SKM-1 treated with dmso at 0.1 percent for 144 hours (cell line): ENCODE measurements around the gene PTK6.
A peak's percentile ranks its signal among the peaks of the same experiment; 100 is the strongest.

Source experiments
- DNase-seq: peaks from one replicate; lab custom pipeline; 2025; ENCODE audit not compliant: unreplicated experiment; lab: John Stamatoyannopoulos, UW

The PTK6 gene

DNA sequence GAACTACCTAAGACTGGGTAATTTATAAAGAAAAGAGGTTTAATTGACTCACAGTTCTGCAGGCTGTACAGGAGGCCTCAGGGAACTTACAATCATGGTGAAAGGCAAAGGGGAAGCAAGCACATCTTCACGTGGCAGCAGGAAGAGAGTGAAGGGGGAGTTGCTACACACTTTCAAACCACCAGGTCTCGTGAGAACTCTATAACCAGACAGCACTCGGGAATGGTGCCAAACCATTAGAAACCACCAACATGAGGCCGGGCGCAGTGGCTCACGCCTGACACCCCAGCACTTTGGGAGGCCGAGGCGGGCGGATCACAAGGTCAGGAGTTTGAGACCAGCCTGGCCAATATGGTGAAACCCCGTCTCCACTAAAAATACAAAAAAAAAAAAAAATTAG, 22.7 kb downstream of the PTK6 start:
- peak; percentile 34 for DNase-seq

- DNase-seq = no peak
Observed at GRCh38 chr20:63513207-63513606, 24.0 kb downstream of the PTK6 start.

DNA sequence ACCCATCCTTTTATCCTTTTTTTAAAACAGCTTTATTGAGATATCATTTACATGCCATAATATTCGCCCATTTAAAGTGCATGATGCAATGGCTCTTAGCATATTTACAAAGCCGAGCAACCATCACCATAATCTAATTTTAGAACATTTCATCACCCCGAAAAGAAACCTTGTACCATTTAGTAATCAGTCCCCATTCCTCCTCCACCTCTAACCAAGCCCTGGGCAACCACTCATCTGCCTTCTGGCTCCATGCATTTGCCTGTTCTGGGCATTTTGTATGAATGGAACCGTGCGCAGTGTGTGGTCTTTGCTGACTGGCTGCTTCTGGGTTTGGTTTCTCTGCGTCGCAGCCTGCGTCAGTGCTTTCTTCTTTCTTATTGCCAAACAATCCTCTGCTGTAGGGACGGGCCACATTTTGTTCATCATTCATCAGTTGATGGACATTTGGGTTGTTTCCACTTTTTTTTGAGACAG, 28.1 kb downstream of the PTK6 start:
- DNase-seq = no peak

- no peak for DNase-seq
Observed at GRCh38 chr20:63508072-63508768, 29.0 kb downstream of the PTK6 start.

DNA sequence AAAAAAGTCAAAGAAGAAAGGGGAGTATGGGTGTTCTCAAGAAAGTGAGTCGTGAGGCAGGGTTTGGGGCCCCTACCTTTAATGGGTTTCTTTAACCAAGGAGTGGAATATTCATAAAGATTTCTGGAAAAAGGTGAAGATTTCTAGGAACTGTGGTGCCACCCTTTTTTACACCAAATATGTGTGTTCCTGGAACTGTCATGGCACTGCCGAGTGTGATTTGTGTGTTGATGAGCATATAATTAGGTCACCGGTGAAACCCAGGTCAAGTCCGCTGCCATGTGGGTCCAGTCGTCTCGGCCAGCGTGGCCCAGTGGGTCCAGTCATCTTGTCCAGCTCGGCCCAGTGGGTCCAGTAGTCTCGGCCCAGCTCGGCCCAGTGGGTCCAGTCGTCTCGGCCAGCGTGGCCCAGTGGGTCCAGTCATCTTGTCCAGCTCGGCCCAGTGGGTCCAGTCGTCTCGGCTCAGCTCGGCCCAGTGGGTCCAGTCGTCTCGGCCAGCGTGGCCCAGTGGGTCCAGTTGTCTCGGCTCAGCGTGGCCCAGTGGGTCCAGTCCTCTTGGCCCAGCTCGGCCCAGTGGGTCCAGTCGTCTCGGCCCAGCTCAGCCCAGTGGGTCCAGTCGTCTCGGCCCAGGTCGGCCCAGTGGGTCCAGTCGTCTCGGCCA, 30.0 kb downstream of the PTK6 start:
- DNase-seq = no peak

GRCh38 chr20:63505723-63506122, 31.5 kb downstream of the PTK6 start:
- DNase-seq = no peak

- no peak for DNase-seq
Observed at GRCh38 chr20:63505281-63505680, 31.9 kb downstream of the PTK6 start.

DNA sequence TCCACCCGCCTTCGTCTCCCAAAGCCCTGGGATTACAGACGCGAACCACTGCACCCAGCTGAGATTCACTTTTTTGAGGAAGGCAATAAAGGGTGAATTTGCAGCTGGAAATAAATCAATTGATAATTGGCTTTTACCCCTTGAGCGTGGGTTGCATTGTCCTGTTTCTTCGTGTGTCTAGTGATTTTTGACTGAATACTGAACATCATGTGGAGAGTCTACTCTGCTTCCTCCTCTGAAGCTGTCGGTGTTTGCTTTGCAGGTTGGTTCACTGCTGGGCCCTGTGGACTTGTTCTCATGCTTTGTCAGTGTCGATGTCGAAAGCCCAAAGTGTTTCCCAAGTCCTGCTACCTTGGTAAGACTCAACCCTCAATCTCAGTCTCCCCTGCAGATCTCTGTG, 32.5 kb downstream of the PTK6 start:
- no peak for DNase-seq

DNA sequence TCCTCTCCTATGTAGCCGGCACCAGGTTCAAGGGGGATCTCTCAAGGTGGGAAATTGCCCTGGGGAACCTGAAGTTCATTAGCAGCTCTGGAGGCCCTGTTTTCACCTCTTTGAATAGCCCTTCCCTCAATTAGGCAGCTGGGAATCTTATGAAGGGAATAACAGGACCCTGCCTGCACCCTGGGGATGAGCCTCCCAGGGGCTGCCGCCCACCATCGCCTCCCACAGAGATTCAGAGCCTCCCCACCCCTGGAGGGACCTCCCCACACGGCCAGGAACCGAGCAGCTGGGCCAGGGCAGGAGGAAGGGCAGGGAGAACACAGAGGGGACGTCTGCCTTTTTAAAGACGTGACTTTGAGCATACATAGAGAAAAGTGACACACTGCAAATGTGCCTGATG, 33.7 kb downstream of the PTK6 start:
- DNase-seq = no peak

DNA sequence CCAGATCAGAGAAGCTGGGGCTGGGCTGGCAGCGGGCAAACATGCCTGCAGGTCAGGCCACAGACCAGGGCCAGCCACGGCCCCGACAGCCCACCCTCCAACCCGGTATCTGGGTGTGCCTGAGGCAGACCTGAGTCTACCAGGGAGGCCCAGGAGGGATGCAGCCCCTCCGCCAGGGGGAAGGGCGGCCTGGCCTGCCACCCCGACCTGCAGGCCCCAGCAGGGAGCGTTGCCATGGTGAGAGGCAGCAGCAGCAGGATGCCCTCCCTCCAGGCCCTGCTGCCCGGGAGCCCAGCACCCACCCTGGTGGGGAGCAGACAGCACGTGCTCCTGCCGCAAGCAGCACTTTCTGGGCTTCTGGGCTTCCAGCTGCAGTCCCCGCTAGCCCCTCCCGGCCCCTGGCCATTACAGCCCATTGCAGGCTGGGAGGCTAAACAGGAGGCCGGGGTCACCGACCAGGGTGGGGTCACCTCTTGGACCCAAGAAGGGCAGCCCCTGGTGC, 34.5 kb downstream of the PTK6 start:
- no peak for DNase-seq

DNA sequence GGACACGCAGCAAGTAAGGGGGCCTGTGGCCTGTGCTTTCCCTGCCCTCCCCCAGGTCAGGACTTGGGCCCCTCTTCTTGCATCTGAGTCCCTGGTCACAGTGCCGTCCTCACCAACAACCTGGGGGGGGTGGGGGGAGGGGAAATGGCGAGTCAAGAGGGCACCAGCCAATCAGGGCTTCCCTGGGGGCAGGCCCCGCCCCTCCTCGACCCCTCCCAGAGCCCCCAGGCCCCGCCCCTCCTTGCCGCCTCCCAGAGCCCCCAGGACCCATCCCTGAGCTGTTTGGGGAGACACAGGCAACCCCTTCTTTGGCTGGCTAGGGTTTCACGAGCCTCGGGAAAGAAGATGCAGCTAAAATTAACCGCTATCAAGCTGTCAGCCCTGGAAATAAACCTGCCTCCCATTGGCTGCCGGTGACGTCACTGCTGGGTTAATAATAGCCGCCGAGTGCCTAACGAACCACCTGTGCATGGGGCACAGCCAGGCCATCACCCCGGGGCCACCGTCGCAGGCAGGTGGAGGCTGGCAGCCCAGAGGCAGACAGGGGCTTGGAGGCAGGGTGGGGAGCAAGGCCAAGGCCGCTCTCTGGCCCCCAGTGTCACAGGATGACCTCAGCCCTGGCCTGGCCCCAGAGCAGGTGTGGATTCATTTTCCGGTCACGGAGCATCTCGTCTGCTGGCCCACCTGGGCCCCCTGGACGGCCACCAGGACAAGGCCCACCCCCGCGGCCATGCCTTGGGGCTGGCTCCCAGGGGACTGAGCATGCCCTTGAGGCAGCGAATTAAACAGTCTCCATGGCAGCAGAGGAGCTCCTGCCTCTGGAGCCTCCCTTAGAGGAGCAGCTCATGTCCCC, 35.1 kb downstream of the PTK6 start:
- no peak for DNase-seq

- no peak for DNase-seq
Observed at GRCh38 chr20:63500902-63501817, 36.0 kb downstream of the PTK6 start.

- DNase-seq = no peak
Observed at GRCh38 chr20:63500151-63500901, 36.9 kb downstream of the PTK6 start.

DNA sequence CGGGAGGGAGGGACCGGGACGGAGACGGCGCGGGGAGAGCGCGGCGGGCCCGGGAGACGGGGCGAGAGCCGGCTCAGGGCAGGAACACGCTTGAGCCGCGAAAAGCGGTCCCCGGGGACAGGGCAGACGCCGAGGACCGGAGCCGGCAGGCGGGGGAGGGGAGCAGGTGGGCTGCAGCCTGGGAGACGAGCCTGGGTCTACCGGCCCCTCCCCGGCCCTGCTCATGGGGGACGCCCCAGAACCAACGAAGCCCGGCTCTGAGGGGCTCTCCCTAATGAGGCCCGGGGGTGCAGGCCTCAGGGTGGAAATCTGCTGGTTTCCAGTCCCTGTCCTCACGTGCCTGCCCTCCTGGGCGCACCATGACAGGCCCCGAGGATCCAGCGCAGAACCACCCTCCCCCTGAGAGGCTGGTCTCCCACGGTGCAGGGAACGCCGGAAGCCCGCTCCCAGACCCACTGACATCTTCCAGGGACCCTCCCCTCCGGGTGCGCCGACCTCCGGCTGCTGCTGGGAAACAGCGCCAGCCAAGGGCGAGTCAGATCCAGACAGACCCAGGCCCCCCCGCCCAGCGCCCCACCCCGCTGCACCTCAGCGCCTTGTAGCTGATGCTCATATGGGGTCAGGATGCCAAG, 37.7 kb downstream of the PTK6 start:
- no peak for DNase-seq

DNA sequence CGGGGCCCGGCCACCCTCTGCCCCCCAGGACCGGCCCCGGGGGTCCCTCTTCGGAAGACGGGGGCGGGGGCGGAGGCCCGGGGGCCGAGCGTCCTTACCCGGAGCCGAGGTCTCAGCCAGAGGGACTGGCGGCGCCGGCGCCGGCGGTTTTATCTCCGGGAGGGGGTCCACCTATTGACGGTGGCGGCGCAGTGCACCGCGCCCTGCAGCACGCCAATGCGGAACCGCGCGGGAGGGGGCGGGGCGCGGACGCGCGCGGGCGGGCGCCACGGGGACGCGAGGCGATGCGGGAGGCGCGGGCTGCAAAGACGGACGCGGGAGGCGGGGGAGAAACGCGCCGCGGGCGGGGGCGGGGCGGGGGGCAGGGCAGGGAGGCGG, 38.2 kb downstream of the PTK6 start, which contains the start of gene EEF1A2:
EEF1A2 (minus strand) TSS at position 124 of the 378 bp plus-strand sequence. CDS start 1,320 bp downstream, outside the sequence.
- DNase-seq = peak; percentile 12

DNA sequence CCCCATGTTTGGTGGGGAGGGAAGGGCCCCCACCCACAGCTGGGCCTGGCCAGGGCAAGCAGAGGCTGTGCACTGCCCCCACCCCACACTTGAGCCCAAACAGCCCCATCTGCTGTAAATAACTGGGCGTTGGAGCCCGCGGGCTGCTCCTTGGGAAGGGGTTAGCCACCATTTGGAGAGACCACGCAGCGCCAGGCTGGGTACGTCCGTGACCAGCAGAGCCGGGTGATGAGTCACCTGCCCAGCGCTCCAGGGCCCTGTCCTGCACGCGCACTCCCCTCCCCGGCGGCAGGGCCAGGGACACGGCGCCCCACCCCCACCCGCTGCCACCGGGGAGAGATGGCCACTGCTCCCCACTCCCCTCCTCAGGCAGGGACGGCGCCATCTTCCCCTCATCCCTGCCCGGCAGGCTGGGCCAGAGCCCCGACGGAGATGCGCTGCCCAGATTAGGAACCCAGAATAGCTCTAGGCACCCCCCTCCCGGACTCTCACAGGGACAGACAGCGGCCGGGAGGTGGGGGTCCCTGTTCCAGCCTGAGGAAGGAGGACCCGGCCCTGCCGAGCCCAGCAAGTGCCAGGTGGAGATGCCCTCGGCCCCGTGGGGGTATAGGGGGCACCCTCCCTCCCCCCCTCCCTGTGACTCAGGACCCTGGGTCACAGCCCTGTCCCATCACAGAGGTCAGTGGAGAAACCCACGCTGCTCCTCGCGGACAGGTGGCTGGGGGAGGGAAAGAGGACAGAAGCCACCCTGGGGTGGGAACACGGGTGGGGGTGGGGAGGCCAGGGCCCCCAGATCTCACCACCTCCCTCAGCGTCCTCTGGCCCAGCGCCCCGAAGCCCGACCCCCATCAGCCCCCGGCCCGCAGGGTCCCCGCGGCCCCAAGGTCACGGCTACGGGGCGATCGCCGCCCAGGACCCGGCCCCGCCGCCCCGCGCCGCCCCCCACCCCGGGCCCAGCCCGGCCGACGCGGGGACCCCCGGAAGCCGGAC, 38.9 kb downstream of the PTK6 start:
- no peak for DNase-seq

- DNase-seq = no peak
Observed at GRCh38 chr20:63497138-63497945, 39.8 kb downstream of the PTK6 start.
